GM18873 (cell line): ENCODE results near the gene NUTM1.
A peak's percentile ranks its signal among the peaks of the same experiment; 100 is the strongest.

ENCODE experiments used
- ATAC-seq: cut with Tn5 transposase; IDR thresholded peaks from one replicate; pipeline ENCODE4 v1.9.1; 2021; ENCODE audit warnings: mild to moderate bottlenecking, moderate library complexity, moderate number of reproducible peaks; ENCODE audit not compliant: unreplicated experiment, low FRiP score

The NUTM1 gene

GRCh38 chr15:34342737-34343575 is at the start of gene NUTM1, which contains the start of gene NOP10:
Gene NUTM1 (plus strand): TSS chr15:34343315. CDS start chr15:34343697, 382 bp downstream.
Gene NOP10 (minus strand): TSS chr15:34343136. CDS start chr15:34343073, 63 bp downstream.
- ATAC-seq, result peak; percentile 61

- no peak for ATAC-seq
Observed at GRCh38 chr15:34297059-34297458, 46.1 kb upstream of the NUTM1 start.

GRCh38 chr15:34301058-34301457 is 42.1 kb upstream of the NUTM1 start:
- ATAC-seq, result no peak

GRCh38 chr15:34304613-34305012 is 38.5 kb upstream of the NUTM1 start:
- no peak for ATAC-seq

GRCh38 chr15:34311563-34311962 is 31.6 kb upstream of the NUTM1 start:
- no peak for ATAC-seq

GRCh38 chr15:34314491-34315490 is 28.3 kb upstream of the NUTM1 start:
- ATAC-seq, result no peak

- peak; percentile 54 for ATAC-seq
Observed at GRCh38 chr15:34318277-34319079, 24.6 kb upstream of the NUTM1 start.

GRCh38 chr15:34323217-34323616 is 19.9 kb upstream of the NUTM1 start:
- ATAC-seq, result no peak

GRCh38 chr15:34324933-34325332 is 18.2 kb upstream of the NUTM1 start:
- no peak for ATAC-seq

- ATAC-seq, result no peak
Observed at GRCh38 chr15:34325368-34325767, 17.7 kb upstream of the NUTM1 start.

GRCh38 chr15:34327906-34328305 is 15.2 kb upstream of the NUTM1 start:
- no peak for ATAC-seq

- no peak for ATAC-seq
Observed at GRCh38 chr15:34329006-34329405, 14.1 kb upstream of the NUTM1 start.

GRCh38 chr15:34330279-34330678 is 12.8 kb upstream of the NUTM1 start:
- no peak for ATAC-seq

GRCh38 chr15:34331809-34332208 is 11.3 kb upstream of the NUTM1 start:
- no peak for ATAC-seq

GRCh38 chr15:34332553-34333120 is 10.5 kb upstream of the NUTM1 start:
- ATAC-seq, result no peak

GRCh38 chr15:34334672-34335071 is 8.4 kb upstream of the NUTM1 start:
- ATAC-seq, result no peak

GRCh38 chr15:34335176-34336032 is 7.7 kb upstream of the NUTM1 start:
- no peak for ATAC-seq

GRCh38 chr15:34336231-34336990 is 6.7 kb upstream of the NUTM1 start:
- no peak for ATAC-seq
